Measurements from ENCODE around the gene HERC4.

Gene HERC4

DNA sequence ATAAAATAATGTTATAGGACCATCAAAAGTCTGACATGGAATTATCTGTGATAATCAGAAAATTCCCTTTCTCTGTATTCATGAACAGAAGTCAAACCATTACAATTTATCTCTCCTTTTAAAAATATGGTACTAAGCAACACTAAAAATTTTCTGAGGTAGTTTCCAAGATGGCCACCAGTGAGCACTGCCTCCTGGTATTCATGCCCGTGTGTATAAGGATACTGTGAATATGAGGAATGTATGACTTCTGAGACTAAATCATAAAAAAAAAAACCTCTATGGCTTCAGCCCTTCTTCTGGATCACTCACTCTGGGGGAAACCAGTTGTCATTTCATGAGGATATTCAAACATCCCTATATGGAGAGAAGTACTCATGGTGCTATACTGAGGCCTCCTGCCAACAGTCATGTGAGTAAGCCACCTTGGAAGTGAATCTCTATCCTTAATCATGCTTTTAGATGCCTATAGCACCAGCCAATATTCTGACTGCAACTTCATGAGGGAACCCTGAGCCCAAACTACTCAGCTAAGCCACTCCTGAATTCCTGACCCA is 149.6 kb downstream of the HERC4 start:
- CTCF ChIA-PET = no interaction called here
- DNase-seq (ENCODE audit: extremely low spot score) = no peak
- POLR2A ChIA-PET = no interaction called here
- TF ChIP-seq SUZ12 (IDR thresholded peaks at IDR 0.05) (no peak), ZNF384 (IDR thresholded peaks at IDR 0.05) (no peak), L3MBTL2 (conservative IDR thresholded peaks at IDR 0.05) (no peak), FOXA1 (IDR thresholded peaks at IDR 0.05) (no peak), NFRKB (IDR thresholded peaks at IDR 0.05) (no peak), FOXK2 (IDR thresholded peaks at IDR 0.05) (no peak), ARNT (IDR thresholded peaks at IDR 0.05) (no peak), HDGF (IDR thresholded peaks at IDR 0.05; ENCODE audit: borderline replicate concordance) (no peak)
- TF ChIP-seq, protein P1, sequence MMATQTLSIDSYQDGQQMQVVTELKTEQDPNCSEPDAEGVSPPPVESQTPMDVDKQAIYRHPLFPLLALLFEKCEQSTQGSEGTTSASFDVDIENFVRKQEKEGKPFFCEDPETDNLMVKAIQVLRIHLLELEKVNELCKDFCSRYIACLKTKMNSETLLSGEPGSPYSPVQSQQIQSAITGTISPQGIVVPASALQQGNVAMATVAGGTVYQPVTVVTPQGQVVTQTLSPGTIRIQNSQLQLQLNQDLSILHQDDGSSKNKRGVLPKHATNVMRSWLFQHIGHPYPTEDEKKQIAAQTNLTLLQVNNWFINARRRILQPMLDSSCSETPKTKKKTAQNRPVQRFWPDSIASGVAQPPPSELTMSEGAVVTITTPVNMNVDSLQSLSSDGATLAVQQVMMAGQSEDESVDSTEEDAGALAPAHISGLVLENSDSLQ (IDR thresholded peaks at IDR 0.05) = no peak

DNA sequence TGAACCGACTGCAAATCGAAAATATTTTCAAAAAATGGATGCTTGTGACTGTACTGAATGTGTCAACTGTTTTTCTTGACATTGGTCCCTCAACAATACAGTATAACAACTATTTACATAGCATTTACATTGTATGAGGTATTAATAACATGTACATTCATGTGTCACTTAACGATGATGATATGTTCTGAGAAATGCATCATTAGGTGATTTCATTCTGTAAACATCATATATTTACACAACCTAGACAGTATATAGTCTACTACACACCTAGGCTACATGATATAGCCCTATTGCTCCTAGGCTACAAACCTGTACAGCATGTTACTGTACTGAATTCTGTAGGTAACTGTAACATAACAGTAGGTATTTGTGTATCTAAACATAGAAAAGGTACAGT is 150.9 kb downstream of the HERC4 start:
- CTCF ChIA-PET = no interaction called here
- POLR2A ChIA-PET = interaction anchor here (1.5 kb wide), 1 partner anchor 408 kb away, joined by 3 read pairs; the partner anchor contains the start of gene HNRNPH3
- DNase-seq (ENCODE audit: extremely low spot score) = no peak
- TF ChIP-seq FOXK2 (IDR thresholded peaks at IDR 0.05) = no peak
- TF ChIP-seq ZNF384 (IDR thresholded peaks at IDR 0.05) = no peak
- TF ChIP-seq FOXA1 (IDR thresholded peaks at IDR 0.05) = no peak
- TF ChIP-seq CTBP1 (IDR thresholded peaks at IDR 0.05; ENCODE audit: borderline replicate concordance) = no peak
- no peak for TF ChIP-seq HDGF (IDR thresholded peaks at IDR 0.05; ENCODE audit: borderline replicate concordance)
- no peak for TF ChIP-seq BHLHE40 (IDR thresholded peaks at IDR 0.05; ENCODE audit: borderline replicate concordance)
- no peak for TF ChIP-seq LEF1 (IDR thresholded peaks at IDR 0.05; ENCODE audit: borderline replicate concordance)
- no peak for TF ChIP-seq ELF4 (IDR thresholded peaks at IDR 0.05)
- TF ChIP-seq ARNT (IDR thresholded peaks at IDR 0.05) = no peak
- no peak for TF ChIP-seq NFRKB (IDR thresholded peaks at IDR 0.05)
- TF ChIP-seq FOXM1 (IDR thresholded peaks at IDR 0.05; ENCODE audit: borderline replicate concordance) = no peak
- TF ChIP-seq, protein P1 (IDR thresholded peaks at IDR 0.05) = no peak
- no peak for TF ChIP-seq L3MBTL2 (conservative IDR thresholded peaks at IDR 0.05)
- no peak for TF ChIP-seq SUZ12 (IDR thresholded peaks at IDR 0.05)
- TF ChIP-seq SP1 (IDR thresholded peaks at IDR 0.05) = no peak
- TF ChIP-seq TARDBP (IDR thresholded peaks at IDR 0.05) = no peak

DNA sequence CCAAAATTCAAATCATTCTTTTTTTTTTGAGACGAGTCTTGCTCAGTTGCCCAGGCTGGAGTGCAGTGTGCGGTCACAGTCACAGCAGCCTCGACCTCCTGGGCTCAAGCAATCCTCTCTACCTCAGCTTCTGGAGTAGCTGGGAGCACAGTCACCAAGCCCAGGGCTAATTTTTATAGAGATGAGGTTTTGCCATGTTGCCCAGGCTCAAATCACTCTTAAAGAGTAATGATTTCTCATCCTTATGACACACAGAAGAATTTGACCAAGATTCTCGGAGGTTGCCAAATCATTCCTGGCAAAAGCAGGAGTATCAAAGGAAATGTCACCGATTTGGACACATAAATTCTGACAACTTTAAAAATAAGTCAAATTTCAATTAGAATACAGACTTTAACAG is 151.5 kb downstream of the HERC4 start:
- POLR2A ChIA-PET = interaction anchor here (1.5 kb wide), 1 partner anchor 408 kb away, joined by 3 read pairs; the partner anchor contains the start of gene HNRNPH3
- no peak for DNase-seq (ENCODE audit: extremely low spot score)
- CTCF ChIA-PET = interaction anchor here (0.6 kb wide), 1 partner anchor 209 kb away, joined by 4 read pairs; no protein-coding TSS in a partner anchor
- TF ChIP-seq ZNF384 (IDR thresholded peaks at IDR 0.05) = no peak
- no peak for TF ChIP-seq FOXM1 (IDR thresholded peaks at IDR 0.05; ENCODE audit: borderline replicate concordance)
- TF ChIP-seq, protein P1 (IDR thresholded peaks at IDR 0.05) = no peak
- no peak for TF ChIP-seq SUZ12 (IDR thresholded peaks at IDR 0.05)
- TF ChIP-seq HDGF (IDR thresholded peaks at IDR 0.05; ENCODE audit: borderline replicate concordance) = no peak
- TF ChIP-seq ELF4 (IDR thresholded peaks at IDR 0.05) = no peak
- TF ChIP-seq ARNT (IDR thresholded peaks at IDR 0.05) = no peak
- no peak for TF ChIP-seq TARDBP (IDR thresholded peaks at IDR 0.05)
- TF ChIP-seq FOXA1 (IDR thresholded peaks at IDR 0.05) = no peak
- no peak for TF ChIP-seq NFRKB (IDR thresholded peaks at IDR 0.05)
- no peak for TF ChIP-seq SP1 (IDR thresholded peaks at IDR 0.05)
- no peak for TF ChIP-seq LEF1 (IDR thresholded peaks at IDR 0.05; ENCODE audit: borderline replicate concordance)
- no peak for TF ChIP-seq FOXK2 (IDR thresholded peaks at IDR 0.05)
- TF ChIP-seq BHLHE40 (IDR thresholded peaks at IDR 0.05; ENCODE audit: borderline replicate concordance) = no peak
- no peak for TF ChIP-seq L3MBTL2 (conservative IDR thresholded peaks at IDR 0.05)
- TF ChIP-seq CTBP1 (IDR thresholded peaks at IDR 0.05; ENCODE audit: borderline replicate concordance) = no peak

DNA sequence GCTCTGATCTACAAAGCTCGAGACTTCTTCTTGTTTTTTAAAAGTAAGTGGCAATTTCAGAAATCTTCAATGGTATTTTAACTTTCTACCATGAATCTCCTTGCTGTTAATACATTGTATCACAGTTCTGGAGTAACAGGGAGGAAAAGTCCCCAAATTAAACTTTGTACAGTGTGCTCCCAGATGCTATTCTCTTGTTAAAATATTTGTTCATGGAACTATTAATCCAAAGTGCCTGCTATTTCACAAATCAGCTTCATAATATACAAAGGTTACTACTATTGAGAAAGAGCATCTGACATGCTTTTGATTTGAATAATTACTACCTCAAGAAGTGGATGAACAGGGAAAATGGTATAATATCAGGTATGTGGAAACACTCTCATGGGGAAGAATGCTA is 154.0 kb downstream of the HERC4 start:
- TF ChIP-seq LEF1 (IDR thresholded peaks at IDR 0.05; ENCODE audit: borderline replicate concordance) = no peak
- TF ChIP-seq NFRKB (IDR thresholded peaks at IDR 0.05) = no peak
- no peak for TF ChIP-seq SUZ12 (IDR thresholded peaks at IDR 0.05)
- TF ChIP-seq HDGF (IDR thresholded peaks at IDR 0.05; ENCODE audit: borderline replicate concordance) = no peak
- no peak for TF ChIP-seq TARDBP (IDR thresholded peaks at IDR 0.05)
- no peak for TF ChIP-seq ARNT (IDR thresholded peaks at IDR 0.05)
- TF ChIP-seq L3MBTL2 (conservative IDR thresholded peaks at IDR 0.05) = no peak
- TF ChIP-seq ZNF384 (IDR thresholded peaks at IDR 0.05) = no peak
- TF ChIP-seq FOXM1 (IDR thresholded peaks at IDR 0.05; ENCODE audit: borderline replicate concordance) = no peak
- TF ChIP-seq CTBP1 (IDR thresholded peaks at IDR 0.05; ENCODE audit: borderline replicate concordance) = no peak
- no peak for TF ChIP-seq ELF4 (IDR thresholded peaks at IDR 0.05)
- TF ChIP-seq, protein P1 (IDR thresholded peaks at IDR 0.05) = no peak
- CTCF ChIA-PET = no interaction called here
- DNase-seq (ENCODE audit: extremely low spot score) = no peak
- POLR2A ChIA-PET = no interaction called here

DNA sequence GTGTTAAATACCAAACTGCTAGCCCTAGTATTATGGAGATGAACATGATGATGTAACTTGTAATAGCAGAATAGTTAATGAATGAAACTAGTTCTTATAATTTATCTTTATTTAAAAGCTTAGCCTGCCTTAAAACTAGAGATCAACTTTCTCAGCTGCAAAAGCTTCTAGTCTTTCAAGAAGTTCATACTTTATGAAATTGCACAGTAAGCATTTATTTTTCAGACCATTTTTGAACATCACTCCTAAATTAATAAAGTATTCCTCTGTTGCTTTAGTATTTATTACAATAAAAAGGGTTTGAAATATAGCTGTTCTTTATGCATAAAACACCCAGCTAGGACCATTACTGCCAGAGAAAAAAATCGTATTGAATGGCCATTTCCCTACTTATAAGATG is 157.4 kb downstream of the HERC4 start:
- ChIA-PET POLR2A (no interaction called here), CTCF (no interaction called here)
- TF ChIP-seq CTBP1 (IDR thresholded peaks at IDR 0.05; ENCODE audit: borderline replicate concordance) (no peak), LEF1 (IDR thresholded peaks at IDR 0.05; ENCODE audit: borderline replicate concordance) (no peak), ELF4 (IDR thresholded peaks at IDR 0.05) (no peak), TARDBP (IDR thresholded peaks at IDR 0.05) (no peak), SUZ12 (IDR thresholded peaks at IDR 0.05) (no peak), ARNT (IDR thresholded peaks at IDR 0.05) (no peak), SP1 (IDR thresholded peaks at IDR 0.05) (no peak), ZNF384 (IDR thresholded peaks at IDR 0.05) (no peak), FOXM1 (IDR thresholded peaks at IDR 0.05; ENCODE audit: borderline replicate concordance) (no peak), L3MBTL2 (conservative IDR thresholded peaks at IDR 0.05) (no peak), FOXA1 (IDR thresholded peaks at IDR 0.05) (no peak), NFRKB (IDR thresholded peaks at IDR 0.05) (no peak), HDGF (IDR thresholded peaks at IDR 0.05; ENCODE audit: borderline replicate concordance) (no peak), BHLHE40 (IDR thresholded peaks at IDR 0.05; ENCODE audit: borderline replicate concordance) (no peak), FOXK2 (IDR thresholded peaks at IDR 0.05) (no peak)
- TF ChIP-seq, protein P1 (IDR thresholded peaks at IDR 0.05) = no peak
- no peak for DNase-seq (ENCODE audit: extremely low spot score)

Data from HEK293T (cell line).